HG03135 (cell line): ENCODE measurements around the gene MRPS2.
"Not testable (repeated sequence)": the region's sequence is repeated elsewhere in the genome, so short reads cannot be mapped to it uniquely, and the experiment has no call there.

ENCODE experiments used
- ATAC-seq: cut with Tn5 transposase; IDR thresholded peaks from one replicate; pipeline ENCODE4 v1.9.1; 2021; ENCODE audit warnings: mild to moderate bottlenecking, moderate library complexity; ENCODE audit not compliant: unreplicated experiment

Gene MRPS2

DNA sequence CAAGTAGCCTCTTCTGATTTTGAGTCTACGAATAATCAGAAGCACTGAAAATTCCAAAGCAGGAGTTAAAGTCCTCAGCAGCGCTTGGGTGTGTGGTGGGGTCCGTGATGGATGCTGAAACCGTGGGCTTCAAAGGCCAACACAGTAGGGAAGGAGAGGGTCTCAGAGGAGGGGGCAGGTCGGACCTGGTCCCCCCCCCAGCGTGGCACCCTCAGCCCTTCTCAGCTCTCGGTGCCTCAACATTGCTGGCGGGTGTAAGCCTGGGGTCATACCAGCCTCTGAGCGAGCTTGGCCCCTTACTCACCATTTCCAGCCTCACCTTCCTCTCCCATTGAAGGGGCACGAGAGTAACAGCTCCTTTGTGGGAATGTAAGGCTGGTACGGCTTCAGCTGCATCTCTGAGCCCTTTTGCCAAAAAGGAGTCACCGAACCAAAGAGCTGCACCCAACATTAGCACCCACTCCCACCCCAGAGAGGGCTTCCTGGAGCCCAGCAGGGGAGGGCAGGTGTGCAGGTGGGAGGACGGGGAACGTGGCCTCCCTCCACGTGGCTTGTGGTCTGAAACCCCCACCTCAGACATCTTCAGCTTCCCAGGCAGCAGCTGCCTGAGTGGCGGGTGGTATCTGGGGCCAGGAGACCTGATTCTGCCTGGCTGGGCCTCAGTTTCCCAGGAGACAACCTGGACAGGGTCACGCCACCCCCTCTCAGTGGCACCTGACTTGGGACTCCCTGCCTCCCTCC is 14.0 kb downstream of the MRPS2 start:
- ATAC-seq, result no peak

DNA sequence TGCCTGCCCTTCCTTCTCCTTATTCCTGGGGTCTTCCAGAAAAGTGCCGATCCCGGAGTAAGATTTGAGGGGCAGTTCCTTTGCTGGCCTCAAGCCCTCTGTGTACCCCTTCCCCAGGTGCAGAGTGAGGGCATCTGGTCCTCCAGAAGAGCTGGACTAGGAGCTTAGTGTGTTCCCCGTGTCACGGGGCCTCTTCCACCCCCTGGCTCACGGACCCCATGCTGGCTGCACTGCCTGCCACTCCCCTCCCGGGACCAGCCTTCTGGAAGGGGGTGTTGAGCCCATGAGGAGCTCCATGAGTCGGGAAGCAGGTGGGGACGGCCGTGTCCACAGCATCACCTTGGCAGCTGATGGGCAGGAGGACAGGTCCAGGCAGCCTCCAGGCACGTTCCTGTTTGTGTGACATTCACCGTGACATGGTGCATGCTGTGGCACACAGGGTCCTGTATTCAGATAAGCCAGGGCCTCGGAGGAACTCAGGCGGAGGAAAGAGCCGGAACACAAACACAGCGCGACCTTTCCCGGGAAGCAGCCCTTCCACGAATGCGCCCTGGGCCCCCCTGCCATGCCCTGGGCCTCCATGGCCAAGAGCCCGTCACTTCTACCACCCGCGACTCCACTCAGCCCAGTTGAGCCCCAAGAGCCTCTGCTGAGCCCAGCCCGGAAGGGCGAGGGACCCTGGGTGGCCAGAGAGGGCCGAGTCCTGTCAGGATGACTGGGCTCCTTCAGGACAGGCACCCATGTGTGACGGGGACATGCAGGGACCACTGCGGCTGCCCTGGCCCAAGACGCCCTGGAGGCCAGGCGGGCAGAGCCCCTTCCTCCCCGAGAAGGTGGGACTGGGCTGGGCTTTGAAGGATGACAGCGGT is 14.8 kb downstream of the MRPS2 start:
- no peak for ATAC-seq

DNA sequence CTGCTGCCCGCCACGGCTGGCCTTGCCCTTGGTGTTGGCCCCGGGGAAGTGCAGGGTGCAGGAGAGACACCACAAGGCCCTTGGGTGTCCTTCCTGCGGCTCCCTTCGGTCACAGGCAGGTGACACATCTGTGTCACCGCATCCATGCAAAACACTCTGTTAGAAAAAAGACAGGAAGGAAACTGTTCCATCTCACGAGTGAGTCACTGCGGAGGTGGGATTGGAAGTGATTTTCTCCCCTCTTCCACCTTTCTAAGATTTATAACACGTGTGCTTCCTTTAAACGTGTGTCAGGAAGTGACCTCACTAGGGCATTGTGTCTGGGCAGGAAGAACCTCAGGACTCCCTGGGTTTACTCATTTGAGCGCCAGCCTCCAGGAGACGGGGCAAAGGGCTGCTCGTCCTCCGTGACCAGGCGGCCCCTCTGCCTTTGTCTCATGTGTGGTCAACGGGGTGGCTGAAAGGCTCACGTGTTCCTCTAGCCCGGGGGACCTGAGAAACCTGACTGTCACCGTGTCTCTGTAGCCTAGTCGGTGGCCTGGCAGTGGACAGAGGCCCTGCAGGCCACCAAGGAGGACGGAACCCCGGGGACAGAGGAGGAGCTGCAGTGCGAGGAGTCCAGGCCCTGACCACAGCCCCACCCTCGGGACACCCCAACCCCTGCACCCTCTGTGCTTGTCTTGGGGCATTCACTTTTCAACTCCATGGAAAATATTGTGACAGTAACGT is 15.8 kb downstream of the MRPS2 start:
- no peak for ATAC-seq

DNA sequence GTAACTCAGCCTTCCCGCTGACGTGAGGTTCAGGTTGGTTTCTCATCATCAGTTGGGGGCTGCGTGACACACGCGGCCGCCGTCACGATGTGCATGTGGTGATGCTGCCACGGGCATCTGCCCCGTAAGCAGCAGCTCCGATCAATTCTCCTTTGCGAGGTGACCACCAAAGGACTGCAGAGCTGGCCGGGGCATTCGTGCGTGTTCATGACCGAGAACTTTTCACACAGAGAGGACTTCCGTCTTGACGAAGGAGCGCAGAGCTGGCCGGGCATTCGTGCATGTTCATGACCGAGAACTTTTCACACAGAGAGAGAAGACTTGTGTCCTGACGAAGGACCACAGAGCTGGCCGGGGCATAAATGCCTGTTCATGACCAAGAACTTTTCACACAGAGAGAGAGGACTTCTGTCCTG is 16.9 kb downstream of the MRPS2 start:
- no peak for ATAC-seq

DNA sequence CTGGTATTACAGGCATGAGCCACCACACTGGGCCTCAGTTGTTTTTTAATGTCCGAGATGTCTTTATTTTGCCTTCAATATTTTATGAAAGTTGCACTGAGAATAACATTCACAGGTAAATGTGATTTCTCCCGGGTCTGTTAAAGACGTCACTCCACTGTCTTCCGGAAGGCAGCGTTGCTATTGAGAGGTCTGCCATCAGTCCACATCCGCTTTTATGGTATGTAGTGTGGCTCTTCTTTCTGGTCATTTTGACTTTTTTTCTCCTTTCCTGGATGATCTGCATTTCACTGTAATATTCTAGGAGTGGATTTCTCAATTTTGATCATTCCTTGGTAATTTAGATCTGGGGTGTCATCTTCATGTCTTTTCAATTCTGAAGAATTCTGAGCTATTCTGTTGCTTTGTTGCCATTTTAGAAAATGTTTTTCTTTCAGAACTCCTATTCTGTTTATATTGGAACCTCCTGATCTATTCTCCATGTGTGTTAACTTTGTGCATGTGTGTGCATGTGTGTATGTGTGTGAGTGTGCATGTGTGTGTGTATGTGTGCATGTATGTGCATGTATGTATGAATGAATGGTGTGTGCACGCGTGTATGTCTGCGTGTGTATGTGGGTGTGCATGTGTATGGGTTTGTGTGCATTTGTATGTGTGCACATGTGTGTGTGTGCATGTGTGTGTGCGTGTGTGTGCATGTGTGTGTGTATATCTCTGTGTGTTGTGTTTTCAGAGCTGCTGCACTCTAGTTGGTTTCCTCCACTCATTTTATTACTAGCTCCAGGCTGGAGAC is 18.9 kb downstream of the MRPS2 start:
- no peak for ATAC-seq

DNA sequence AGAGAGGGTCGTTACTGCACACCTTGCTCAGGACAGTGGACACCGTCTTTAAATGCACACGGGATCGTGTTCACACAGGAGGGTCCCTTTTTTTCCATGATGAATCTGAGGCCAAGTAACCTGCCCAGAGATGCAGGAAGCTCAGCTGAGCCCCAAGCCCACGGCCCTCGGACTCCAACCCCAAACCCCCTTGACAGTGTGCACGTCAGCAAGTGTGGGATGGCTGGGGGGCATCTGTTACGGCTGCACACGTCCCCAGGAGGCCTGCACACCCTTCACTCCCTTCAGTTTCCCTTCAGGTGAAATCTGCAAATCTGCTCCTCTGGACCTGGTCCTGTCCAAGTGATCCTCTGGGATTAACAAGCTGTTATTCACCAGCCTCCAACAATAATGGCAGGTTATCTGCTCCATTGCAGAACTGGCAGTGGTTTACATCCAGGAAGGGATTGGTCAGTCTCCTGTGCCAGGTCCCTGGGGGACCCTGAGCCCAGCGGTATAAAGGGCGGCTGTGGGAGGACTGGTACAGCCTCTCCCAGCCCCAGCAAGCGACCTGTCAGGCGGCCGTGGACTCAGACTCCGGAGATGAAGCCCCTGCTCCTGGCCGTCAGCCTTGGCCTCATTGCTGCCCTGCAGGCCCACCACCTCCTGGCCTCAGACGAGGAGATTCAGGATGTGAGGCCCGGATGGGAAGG is 20.6 kb downstream of the MRPS2 start, which contains the start of gene LCN1:
TSS of gene LCN1 (plus strand) at position 525 of the 692 bp plus-strand sequence. CDS start at position 583, 58 bp downstream.
- no peak for ATAC-seq

DNA sequence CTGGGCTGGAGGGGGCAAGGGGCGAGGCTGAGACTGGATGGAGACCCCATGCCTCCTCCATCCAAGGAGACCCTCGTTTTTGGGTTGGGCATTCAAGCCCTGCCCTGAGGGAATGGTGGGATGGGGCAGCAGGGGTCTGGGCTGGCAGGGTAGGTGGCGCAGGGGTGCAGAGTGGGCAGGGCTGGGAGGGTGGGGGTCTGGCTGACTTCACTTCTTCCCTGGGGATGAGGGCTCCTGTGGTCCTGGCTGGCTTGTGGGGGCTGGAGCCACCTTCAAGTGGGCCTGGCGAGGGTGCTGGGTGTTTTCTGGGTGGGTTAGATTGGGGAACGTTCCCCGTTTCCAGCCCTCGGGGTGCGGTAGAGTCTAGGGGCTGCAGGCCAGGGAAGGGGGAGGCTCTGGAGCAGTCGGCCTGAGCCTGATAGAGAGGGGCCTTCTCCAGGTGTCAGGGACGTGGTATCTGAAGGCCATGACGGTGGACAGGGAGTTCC is 21.2 kb downstream of the MRPS2 start:
- ATAC-seq, result no peak

DNA sequence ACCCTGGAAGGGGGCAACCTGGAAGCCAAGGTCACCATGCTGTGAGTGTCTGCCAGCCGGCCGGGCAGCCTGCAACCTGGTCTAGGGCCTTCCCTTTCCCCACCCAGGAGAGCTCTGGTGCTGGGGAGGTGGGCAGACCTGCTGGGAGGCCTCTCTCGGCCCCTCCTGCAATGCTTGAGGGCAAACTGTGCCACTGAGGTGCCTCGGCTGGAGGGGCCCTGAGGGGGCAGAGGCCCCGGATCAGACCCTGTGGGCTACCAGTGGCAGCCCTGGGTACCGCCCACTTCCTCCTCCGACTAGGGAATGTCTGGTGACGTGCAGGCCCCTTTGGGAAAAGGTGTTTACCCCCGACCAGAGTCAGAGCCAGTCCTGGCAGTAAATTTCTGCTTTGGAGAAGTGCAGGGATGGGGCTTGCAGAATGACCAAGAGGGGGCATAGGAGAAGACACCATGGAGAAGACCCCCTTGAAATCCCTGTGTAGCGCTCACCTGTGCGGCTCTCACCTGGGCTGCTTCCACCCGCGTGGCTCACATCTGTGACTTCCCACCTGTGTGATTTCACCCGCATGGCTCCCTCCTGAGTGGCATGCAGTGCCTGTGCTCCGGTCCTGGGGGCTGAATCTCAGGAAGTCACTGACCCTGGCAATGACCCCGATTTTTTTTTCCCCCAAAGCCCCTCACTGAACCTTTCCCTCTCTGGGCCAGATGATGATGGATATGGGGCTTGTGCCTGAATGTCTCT is 21.8 kb downstream of the MRPS2 start:
- no peak for ATAC-seq

DNA sequence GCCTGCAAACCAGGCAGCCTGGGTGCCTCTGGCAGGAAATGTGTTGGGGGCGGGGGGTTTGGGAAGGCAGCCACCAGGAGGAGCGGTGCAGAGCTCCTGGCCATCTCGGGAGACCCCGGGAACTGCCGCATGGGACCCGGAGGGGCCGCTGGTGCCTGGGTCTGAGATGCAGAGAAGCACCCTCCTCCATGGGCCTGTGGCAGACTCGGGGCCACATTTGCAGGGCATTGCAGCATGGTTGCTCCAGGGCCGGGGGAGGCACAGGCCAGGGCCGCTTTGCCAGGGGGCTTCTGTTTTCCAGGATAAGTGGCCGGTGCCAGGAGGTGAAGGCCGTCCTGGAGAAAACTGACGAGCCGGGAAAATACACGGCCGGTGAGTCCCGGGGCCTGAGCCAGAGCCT is 22.4 kb downstream of the MRPS2 start:
- no peak for ATAC-seq

DNA sequence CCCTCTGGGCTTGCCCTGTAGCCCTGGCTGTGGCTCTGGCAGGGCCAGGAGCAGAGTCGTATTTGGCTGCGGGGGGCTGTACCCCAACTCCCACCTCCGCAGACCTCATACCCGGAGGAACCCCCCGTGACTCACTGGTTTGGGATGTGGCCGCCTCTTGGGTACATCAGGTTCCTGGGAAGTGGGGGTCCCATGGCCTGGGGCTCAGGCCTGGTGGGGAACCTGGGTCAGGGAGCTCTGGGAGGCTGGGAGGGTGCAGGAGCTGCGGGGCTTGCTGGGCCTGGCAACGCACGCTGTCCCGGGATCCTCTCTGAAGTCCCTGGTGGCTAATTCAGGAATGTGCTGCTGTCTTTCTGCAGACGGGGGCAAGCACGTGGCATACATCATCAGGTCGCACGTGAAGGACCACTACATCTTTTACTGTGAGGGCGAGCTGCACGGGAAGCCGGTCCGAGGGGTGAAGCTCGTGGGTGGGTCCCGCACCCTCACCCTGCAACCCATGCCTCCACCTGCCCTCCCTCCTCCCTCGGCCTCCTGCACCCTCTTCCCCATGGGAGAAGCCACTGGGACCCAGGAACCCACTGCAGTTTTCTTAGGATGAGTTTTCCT is 23.1 kb downstream of the MRPS2 start:
- no peak for ATAC-seq

DNA sequence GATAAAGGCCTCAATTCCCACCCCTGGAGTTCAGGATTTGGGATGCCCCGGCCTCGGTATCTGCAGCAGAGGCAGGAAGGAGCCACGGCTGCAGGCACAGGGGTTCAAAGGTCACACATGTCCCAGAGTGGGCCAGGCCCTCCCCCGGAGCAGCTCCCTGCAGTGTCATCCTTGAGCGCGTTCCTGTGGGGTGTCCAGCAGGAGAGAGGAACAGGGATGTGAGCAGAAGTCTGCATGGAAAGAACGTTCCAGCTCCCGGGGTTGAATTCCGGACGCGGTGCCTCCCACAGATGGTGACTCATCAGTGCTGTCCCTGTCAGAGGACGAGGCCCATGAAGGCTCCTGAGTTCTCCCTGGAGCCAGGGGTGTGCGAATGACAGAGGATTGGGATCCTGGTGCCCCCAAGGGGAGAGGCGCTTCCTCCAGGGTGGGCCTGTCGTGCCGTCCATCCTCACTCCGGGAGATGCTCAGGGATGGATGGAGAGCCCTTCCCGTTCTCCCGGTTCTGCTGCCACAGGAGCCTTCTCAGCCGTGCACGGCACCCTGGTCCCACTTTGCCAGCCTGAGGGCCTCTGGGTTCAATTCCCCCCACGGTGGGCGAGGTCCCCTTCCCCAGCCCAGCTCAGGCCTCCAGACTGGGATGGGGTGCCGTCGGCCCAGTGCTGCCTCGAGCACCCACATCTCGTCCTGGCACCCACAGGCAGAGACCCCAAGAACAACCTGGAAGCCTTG is 23.8 kb downstream of the MRPS2 start:
- ATAC-seq, result no peak

DNA sequence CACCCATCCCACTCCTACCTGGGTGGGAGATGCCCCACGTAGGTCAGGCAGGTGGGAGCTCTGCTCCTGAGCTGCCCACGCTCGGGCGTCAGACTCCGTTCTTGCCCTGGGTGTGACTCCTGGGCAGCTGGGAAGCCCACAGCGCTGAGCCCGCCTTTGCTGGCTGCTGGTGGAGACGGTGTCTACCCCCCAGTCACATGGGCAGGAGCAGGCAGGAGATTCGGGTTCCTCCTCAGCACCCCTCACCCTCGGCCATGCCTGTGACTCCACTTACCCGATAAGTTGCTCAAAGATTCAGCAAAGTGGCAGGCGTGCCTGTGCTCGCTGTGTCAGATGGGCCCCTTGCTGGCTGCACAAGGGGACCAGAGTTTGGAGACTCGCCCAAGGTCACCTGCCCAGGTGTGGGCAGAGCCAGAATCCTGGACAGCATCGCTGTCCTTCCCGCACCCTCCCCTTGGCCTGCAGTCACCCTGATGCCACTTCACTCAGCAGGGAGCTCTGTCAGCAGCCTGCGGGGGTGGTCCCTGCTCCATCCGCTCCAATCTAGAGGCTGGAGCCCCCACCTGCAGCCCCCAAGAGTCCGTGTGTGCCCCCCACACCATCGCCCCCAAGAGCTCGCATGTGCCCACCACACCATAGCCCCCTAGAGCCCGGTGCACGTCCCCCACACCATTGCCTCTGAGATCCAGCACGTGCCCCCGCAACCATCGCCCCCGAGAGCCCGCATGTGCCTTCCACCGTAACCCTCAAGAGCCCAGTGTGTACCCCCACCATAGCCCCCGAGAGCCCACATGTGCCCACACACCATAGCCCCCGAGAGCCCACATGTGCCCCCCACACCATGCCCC is 25.0 kb downstream of the MRPS2 start:
- ATAC-seq, result no peak

DNA sequence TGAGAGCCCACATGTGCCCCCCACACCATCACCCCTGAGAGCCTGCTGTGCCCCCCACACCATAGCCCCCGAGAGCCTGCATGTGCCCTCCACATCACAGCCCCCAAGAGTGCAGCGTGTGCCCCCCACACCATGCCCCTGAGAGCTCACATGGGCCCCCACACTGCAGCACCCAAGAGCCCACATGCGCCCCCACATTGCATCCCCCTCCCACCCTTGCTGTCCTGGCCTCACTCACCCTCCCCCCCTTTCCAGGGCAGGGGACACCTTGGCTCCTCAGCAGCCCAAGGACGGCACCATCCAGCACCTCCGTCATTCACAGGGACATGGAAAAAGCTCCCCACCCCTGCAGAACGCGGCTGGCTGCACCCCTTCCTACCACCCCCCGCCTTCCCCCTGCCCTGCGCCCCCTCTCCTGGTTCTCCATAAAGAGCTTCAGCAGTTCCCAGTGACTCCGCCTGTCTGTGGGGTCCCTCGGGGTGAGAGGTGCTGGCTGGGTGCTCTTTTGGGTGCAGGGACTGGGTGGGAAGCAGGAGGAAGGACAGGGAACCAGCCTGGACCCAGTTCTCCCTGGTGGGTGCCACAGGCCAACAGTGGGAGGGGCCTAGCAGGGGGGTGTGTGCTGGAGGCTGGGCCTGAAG is 25.7 kb downstream of the MRPS2 start:
- no peak for ATAC-seq

DNA sequence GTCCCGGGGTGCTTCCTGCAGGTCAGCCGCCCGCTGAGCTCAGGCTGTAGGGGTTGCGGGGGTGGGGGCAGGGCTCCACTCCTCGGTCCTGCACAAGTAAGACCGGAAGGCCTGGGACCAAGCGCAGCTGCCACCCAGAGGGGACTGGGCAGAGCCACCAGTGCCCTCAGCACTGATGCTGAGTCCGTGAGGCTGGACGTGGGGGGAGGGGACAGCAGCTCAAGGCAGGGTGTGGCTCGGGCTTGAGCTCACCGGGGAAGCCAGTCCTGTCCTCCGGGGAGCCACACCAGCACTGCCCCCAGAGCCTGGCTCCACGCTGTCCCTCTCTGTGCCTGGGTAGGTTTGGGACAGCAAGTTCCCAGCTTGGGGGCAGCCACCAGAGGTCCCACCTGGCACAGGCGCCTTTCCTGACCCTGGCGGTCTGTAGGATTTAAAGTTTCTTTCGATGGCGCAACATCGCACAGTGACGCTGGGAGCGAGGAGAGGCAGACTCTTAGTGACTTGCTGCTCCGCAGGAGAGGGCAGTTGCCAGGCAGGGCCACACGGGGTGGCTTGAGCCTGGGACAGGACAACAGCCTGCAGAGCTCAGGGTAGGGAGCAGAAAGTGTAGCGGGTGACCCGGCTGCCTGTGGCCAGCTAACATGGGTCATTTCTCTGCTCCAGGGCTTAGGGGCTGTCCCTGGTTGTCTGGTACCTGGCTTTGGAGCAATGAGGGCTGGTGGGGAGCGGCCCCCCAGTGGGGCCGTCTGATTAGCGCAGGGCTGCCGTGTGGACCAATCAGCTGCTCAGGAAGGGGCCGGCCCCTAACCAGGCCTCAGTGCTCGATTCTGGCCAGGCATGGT is 26.5 kb downstream of the MRPS2 start:
- no peak for ATAC-seq

DNA sequence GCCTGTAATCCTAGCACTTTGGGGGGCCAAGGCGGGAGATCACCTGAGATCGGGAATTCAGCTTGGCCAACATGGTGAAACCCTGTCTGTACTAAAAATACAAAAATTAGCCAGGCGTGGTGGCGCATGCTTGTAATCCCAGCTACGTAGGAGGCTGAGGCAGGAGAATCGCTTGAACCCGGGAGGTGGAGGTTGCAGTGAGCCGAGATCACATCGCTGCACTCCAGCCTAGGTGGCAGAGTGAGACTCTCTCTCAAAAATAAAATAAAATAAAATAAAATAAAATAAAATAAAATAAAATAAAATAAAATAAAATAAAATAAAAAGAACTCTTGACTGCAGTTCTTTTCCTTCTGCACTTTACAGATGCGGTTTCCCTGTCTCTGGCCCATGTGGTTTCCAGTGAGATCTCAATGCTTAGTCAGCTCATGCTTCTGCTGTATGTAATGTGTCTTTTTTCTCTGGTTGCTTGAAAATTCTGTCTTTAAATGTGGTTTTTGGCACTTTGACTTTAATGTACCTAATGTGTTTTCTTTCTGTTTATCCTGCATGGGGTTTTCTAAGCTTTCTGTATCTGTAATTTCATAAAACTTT is 28.5 kb downstream of the MRPS2 start:
- not testable (repeated sequence) for ATAC-seq
